ENCODE data around the gene UBR1.
"Not testable (repeated sequence)": the region's sequence is repeated elsewhere in the genome, so short reads cannot be mapped to it uniquely, and the experiment has no call there.

The UBR1 gene

GRCh38 chr15:43067717-43068461 is 37.9 kb downstream of the UBR1 start:
- Histone ChIP-seq H3K9me3 (no peaks in the 10 kb centered on the region; the same call in 1 of the 2 replicates), H3K4me3 (ENCODE audit: low read depth, low read length) (no peak overlapping the region), H3K27me3 (no peaks in the 10 kb centered on the region), H3K4me1 (no peaks in the 10 kb centered on the region), H3K36me3 (peaks cover 58% of the 10 kb centered on the region)
- DNase-seq, result no peak
- no peak for TF ChIP-seq CTCF (IDR thresholded peaks at IDR 0.05; ENCODE audit: low read depth, low read length)

DNA sequence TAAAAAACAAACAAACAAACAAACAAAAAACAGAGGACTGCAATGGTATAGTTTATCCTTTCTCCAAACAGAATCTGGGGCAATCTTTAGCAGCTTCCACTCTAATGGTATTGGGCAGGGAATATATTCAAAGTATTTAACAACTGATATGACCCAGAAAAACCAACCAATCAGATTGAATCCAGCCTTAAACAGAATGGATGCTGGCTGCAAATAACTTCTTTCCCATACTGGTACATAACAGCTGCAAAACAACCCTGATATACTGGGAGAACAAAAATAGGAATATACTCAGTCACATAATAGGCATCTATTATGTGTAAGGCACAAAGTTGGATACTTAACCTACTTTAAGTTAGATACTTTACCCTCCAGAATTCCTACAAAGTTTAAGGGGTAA is 49.1 kb downstream of the UBR1 start:
- Histone ChIP-seq H3K36me3 (peaks cover 66% of the 10 kb centered on the region), H3K4me1 (no peaks in the 10 kb centered on the region), H3K27me3 (no peaks in the 10 kb centered on the region), H3K4me3 (ENCODE audit: low read depth, low read length) (no peak overlapping the region), H3K9me3 (no peaks in the 10 kb centered on the region)
- no peak for TF ChIP-seq CTCF (IDR thresholded peaks at IDR 0.05; ENCODE audit: low read depth, low read length)
- no peak for DNase-seq

GRCh38 chr15:43052860-43053259 is 53.0 kb downstream of the UBR1 start:
- Histone ChIP-seq H3K4me1 (no peaks in the 10 kb centered on the region), H3K4me3 (ENCODE audit: low read depth, low read length) (no peak overlapping the region), H3K27me3 (no peaks in the 10 kb centered on the region), H3K36me3 (peaks cover 54% of the 10 kb centered on the region), H3K9me3 (no peaks in the 10 kb centered on the region)
- DNase-seq, result no peak
- TF ChIP-seq CTCF (IDR thresholded peaks at IDR 0.05; ENCODE audit: low read depth, low read length), result no peak

DNA sequence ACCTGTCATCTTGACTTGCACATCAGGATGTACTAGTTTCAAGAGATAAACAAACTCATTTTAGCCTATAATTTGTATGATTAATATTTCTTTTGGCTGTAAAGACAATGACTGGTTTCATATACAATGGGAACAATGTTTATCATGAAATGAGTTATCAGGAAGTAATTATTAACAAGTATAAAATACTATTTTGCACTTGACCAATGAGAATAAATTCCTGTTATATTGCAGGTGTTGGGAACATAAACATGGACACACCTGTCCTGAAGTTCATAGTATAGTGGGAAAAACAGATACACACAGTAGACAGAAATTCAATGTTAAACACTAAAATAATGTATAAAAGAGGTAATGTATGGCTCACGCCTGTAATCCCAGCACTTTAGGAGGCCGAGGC is 56.9 kb downstream of the UBR1 start:
- TF ChIP-seq CTCF (IDR thresholded peaks at IDR 0.05; ENCODE audit: low read depth, low read length), result no peak
- no peak overlapping the region for H3K4me3 ChIP-seq (ENCODE audit: low read depth, low read length)
- no peaks in the 10 kb centered on the region for H3K9me3 ChIP-seq
- DNase-seq, result no peak
- peaks cover 47% of the 10 kb centered on the region for H3K36me3 ChIP-seq
- H3K27me3 ChIP-seq, result no peaks in the 10 kb centered on the region
- H3K4me1 ChIP-seq, result no peaks in the 10 kb centered on the region

GRCh38 chr15:43046484-43046883 is 59.4 kb downstream of the UBR1 start:
- TF ChIP-seq CTCF (IDR thresholded peaks at IDR 0.05; ENCODE audit: low read depth, low read length), result no peak
- peaks cover 55% of the 10 kb centered on the region for H3K36me3 ChIP-seq

DNA sequence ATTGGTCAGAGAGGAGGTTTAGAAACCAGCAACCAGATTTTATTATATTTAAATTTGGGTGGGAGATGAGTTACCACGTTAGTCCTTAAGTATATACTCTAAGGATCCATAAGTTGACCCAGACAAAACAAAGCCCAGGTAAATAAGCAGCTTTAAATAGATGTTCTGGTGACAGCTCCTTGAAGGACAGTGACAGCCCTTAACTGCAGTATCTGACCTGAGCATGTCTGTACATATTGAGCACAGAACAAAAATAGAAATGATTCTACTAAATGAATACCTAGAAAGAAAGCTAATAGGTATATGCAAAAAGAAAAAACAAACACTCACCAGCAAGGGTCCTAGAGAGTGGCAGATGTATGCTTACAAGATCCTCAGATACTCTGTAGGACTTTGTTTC is 63.0 kb downstream of the UBR1 start:
- H3K4me3 ChIP-seq (ENCODE audit: low read depth, low read length), result no peak overlapping the region
- H3K27me3 ChIP-seq, result no peaks in the 10 kb centered on the region
- no peaks in the 10 kb centered on the region for H3K4me1 ChIP-seq
- no peaks in the 10 kb centered on the region; the same call in 1 of the 2 replicates for H3K9me3 ChIP-seq
- peaks cover 58% of the 10 kb centered on the region for H3K36me3 ChIP-seq
- no peak for DNase-seq
- TF ChIP-seq CTCF (IDR thresholded peaks at IDR 0.05; ENCODE audit: low read depth, low read length), result no peak

More at GRCh38 chr15:43046484-43046883, 59.4 kb downstream of the UBR1 start:
- Histone ChIP-seq H3K9me3 (no peaks in the 10 kb centered on the region), H3K4me3 (ENCODE audit: low read depth, low read length) (no peak overlapping the region), H3K27me3 (no peaks in the 10 kb centered on the region), H3K4me1 (no peaks in the 10 kb centered on the region)
- DNase-seq, result no peak

DNA sequence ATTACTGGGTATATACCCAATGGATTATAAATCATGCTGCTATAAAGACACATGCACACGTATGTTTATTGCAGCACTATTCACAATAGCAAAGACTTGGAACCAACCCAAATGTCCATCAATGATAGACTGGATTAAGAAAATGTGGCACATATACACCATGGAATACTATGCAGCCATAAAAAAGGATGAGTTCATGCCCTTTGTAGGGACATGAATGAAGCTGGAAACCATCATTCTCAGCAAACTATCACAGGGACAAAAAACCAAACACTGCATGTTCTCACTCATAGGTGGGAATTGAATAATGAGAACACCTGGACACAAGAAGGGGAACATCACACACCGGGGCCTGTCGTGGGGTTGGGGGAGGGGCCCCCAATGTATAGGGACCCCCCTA is 64.8 kb downstream of the UBR1 start:
- peaks cover 69% of the 10 kb centered on the region for H3K36me3 ChIP-seq
- DNase-seq; H3K4me1 ChIP-seq; H3K9me3 ChIP-seq; H3K27me3 ChIP-seq; H3K4me3 ChIP-seq (ENCODE audit: low read depth, low read length): not testable (repeated sequence)

DNA sequence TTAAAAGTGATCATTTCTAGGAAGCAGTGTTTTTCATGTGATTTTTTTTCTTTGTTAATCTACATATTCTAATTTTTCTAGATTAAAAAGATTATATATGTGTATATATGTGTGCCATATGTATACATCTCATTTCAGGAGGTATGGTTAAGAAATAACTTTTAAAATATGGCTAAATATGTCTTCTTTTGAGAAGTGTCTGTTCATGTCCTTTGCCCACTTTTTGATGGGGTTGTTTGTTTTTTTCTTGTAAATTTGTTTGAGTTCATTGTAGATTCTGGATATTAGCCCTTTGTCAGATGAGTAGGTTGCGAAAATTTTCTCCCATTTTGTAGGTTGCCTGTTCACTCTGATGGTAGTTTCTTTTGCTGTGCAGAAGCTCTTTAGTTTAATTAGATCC is 70.6 kb downstream of the UBR1 start:
- H3K36me3 ChIP-seq, result peaks cover 39% of the 10 kb centered on the region
- not testable (repeated sequence) for H3K9me3 ChIP-seq; H3K4me1 ChIP-seq; H3K27me3 ChIP-seq; DNase-seq; H3K4me3 ChIP-seq (ENCODE audit: low read depth, low read length)
